ENCODE data around the gene WWOX.

WWOX gene

DNA sequence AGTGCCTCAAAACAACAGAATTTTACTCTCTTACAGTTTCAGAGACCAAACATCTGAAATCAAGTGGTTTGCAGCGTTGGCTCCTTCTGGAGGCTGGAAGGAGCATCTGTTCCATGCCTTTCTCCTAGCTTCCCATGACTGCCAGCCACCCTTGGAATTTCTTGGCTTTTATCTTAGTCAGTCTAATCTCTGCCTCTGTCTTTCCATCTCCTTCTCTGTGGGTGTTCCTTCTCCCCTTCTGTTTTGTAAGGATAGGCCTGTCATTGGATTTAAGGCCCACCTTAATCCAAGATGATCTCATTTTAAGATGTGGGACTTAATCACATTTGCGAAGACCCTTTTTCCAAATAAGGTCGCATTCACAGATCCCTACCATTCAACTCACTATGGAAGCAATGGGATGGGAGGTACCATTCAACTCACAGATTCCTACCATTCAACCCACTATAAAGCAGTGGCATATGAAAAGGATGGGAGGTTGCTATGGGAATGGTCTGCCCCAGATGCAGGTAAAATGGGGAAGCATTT, 321.8 kb downstream of the WWOX start:
- DNase-seq: no peak
- TF ChIP-seq, protein P1, sequence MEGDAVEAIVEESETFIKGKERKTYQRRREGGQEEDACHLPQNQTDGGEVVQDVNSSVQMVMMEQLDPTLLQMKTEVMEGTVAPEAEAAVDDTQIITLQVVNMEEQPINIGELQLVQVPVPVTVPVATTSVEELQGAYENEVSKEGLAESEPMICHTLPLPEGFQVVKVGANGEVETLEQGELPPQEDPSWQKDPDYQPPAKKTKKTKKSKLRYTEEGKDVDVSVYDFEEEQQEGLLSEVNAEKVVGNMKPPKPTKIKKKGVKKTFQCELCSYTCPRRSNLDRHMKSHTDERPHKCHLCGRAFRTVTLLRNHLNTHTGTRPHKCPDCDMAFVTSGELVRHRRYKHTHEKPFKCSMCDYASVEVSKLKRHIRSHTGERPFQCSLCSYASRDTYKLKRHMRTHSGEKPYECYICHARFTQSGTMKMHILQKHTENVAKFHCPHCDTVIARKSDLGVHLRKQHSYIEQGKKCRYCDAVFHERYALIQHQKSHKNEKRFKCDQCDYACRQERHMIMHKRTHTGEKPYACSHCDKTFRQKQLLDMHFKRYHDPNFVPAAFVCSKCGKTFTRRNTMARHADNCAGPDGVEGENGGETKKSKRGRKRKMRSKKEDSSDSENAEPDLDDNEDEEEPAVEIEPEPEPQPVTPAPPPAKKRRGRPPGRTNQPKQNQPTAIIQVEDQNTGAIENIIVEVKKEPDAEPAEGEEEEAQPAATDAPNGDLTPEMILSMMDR (IDR thresholded peaks at IDR 0.05; ENCODE audit: low read length): no peak
- TF ChIP-seq EZH2 (optimal IDR thresholded peaks at IDR 0.05; ENCODE audit: low read depth, low read length): no peak
- no peak for TF ChIP-seq EZH2phosphoT487 (IDR thresholded peaks at IDR 0.05; ENCODE audit: low read length)
- Histone ChIP-seq H2AFZ (ENCODE audit: low read length) (no peak overlapping the region), H3F3A (ENCODE audit: insufficient read depth, low read length) (no peaks in the 10 kb centered on the region), H3K4me2 (ENCODE audit: low read depth, low read length) (no peak overlapping the region), H3K27me3 (replicated peaks; ENCODE audit: insufficient read depth, low read length) (no peaks in the 10 kb centered on the region), H3K79me2 (ENCODE audit: low read length) (no peaks in the 10 kb centered on the region), H3K27ac (ENCODE audit: low read length) (no peak overlapping the region), H3K36me3 (replicated peaks; ENCODE audit: insufficient read depth, low read length) (no peaks in the 10 kb centered on the region), H3K9me2 (replicated peaks; ENCODE audit: insufficient read depth, low read length) (no peaks in the 10 kb centered on the region), H3K4me3 (ENCODE audit: low read length) (no peak overlapping the region), H3K4me1 (ENCODE audit: low read length) (no peaks in the 10 kb centered on the region), H3K9me3 (replicated peaks; ENCODE audit: insufficient read depth, low read length) (no peaks in the 10 kb centered on the region), H4K20me1 (ENCODE audit: insufficient read depth, low read length) (no peaks in the 10 kb centered on the region), H3K9ac (ENCODE audit: low read length) (no peak overlapping the region)

DNA sequence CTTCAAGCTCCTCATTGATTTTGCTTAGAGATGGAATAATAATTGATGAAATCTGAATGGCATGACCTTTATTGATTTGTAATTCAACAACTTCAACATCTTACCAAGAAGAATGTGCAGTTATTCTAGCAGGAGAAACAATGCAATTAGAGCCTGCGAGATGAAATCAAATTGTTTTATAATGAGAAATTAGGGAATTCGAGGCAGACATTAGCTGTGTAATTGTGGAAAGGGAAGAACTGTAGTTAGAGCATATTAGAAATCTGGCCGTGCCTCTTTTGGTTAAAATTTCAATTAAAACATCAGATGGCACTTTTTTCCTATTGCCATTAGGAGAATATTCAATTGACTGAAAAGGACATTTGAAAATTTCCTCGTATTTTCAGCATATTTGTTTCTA, 325.8 kb downstream of the WWOX start:
- Histone ChIP-seq H3K36me3 (replicated peaks; ENCODE audit: insufficient read depth, low read length) (no peaks in the 10 kb centered on the region), H3K9me3 (replicated peaks; ENCODE audit: insufficient read depth, low read length) (no peaks in the 10 kb centered on the region), H3K9ac (ENCODE audit: low read length) (no peak overlapping the region), H3K27ac (ENCODE audit: low read length) (no peak overlapping the region), H3K27me3 (replicated peaks; ENCODE audit: insufficient read depth, low read length) (no peaks in the 10 kb centered on the region), H3K4me1 (ENCODE audit: low read length) (no peaks in the 10 kb centered on the region), H3K79me2 (ENCODE audit: low read length) (no peaks in the 10 kb centered on the region), H3F3A (ENCODE audit: insufficient read depth, low read length) (no peaks in the 10 kb centered on the region), H2AFZ (ENCODE audit: low read length) (no peak overlapping the region), H3K4me2 (ENCODE audit: low read depth, low read length) (no peak overlapping the region), H3K4me3 (ENCODE audit: low read length) (no peak overlapping the region), H4K20me1 (ENCODE audit: insufficient read depth, low read length) (no peaks in the 10 kb centered on the region), H3K9me2 (replicated peaks; ENCODE audit: insufficient read depth, low read length) (no peaks in the 10 kb centered on the region)
- DNase-seq: no peak
- TF ChIP-seq, protein P1 (IDR thresholded peaks at IDR 0.05; ENCODE audit: low read length): no peak
- no peak for TF ChIP-seq EZH2 (optimal IDR thresholded peaks at IDR 0.05; ENCODE audit: low read depth, low read length)
- TF ChIP-seq EZH2phosphoT487 (IDR thresholded peaks at IDR 0.05; ENCODE audit: low read length): no peak

DNA sequence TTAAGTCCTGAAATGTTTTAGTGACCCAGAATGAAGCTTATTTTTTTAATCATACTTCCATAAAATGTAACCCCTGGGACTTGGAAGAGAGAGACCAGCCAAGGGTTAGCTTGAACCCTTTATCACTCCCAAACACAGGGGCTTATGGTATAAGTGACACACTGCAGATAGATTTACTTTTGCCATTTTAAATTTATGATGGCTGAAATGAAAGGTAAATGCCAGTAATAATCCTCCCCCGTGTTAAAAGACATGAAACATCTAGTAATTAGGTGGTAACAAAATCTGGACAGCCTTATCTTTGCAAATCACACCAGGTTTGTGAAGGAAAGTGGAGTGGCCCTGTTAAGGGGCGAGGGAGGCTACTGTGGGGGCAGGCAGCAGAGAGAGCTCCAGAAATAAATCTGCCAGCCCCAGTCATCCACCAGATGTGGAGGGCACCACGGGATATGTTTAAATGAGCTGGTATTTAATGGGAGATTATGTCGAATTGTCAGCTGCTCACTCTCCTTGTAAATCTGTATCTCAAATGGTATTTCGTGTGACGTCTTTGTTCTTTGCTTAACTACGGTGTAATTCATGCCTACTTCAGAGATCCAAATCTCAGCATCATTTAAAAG, 326.5 kb downstream of the WWOX start:
- H4K20me1 ChIP-seq (ENCODE audit: insufficient read depth, low read length): no peaks in the 10 kb centered on the region
- H3K36me3 ChIP-seq (replicated peaks; ENCODE audit: insufficient read depth, low read length): no peaks in the 10 kb centered on the region
- no peak overlapping the region for H3K4me2 ChIP-seq (ENCODE audit: low read depth, low read length)
- no peaks in the 10 kb centered on the region for H3K27me3 ChIP-seq (replicated peaks; ENCODE audit: insufficient read depth, low read length)
- H3K9me3 ChIP-seq (replicated peaks; ENCODE audit: insufficient read depth, low read length): no peaks in the 10 kb centered on the region
- no peaks in the 10 kb centered on the region for H3K79me2 ChIP-seq (ENCODE audit: low read length)
- H3K4me3 ChIP-seq (ENCODE audit: low read length): no peak overlapping the region
- H3K27ac ChIP-seq (ENCODE audit: low read length): no peak overlapping the region
- no peak for DNase-seq
- H3K4me1 ChIP-seq (ENCODE audit: low read length): no peaks in the 10 kb centered on the region
- TF ChIP-seq EZH2phosphoT487 (IDR thresholded peaks at IDR 0.05; ENCODE audit: low read length): no peak
- TF ChIP-seq EZH2 (optimal IDR thresholded peaks at IDR 0.05; ENCODE audit: low read depth, low read length): no peak
- TF ChIP-seq, protein P1 (IDR thresholded peaks at IDR 0.05; ENCODE audit: low read length): no peak
- no peaks in the 10 kb centered on the region for H3F3A ChIP-seq (ENCODE audit: insufficient read depth, low read length)
- no peak overlapping the region for H3K9ac ChIP-seq (ENCODE audit: low read length)
- H3K9me2 ChIP-seq (replicated peaks; ENCODE audit: insufficient read depth, low read length): no peaks in the 10 kb centered on the region
- H2AFZ ChIP-seq (ENCODE audit: low read length): no peak overlapping the region

Data from MM.1S (cell line).